Smooth muscle cell (in vitro differentiated cells): ENCODE measurements around the gene HES4. TPM values are rescaled to one million over a fixed set of nuclear protein-coding genes. Genes with fewer than 3 reads are reported as not detected.
"Not testable (repeated sequence)": the region's sequence is repeated elsewhere in the genome, so short reads cannot be mapped to it uniquely, and the experiment has no call there.

Experiments
- DNase-seq: peaks from one replicate; lab custom pipeline; 2025; ENCODE audit not compliant: unreplicated experiment; lab: John Stamatoyannopoulos, UW
- H2AFZ ChIP-seq: fragments of 200-600 bp; sonication (generic); 2 replicates; pipeline ENCODE4 v1.6.0; 2016; ENCODE audit warnings: antibody characterized with exemption, low read depth, mild to moderate bottlenecking
- H3F3A ChIP-seq: fragments of 200-600 bp; sonication (generic); 2 replicates; pipeline ENCODE4 v1.6.0; 2017; ENCODE audit warnings: antibody characterized with exemption, low read depth
- H3K27ac ChIP-seq: fragments of 200-600 bp; sonication (generic); 2 replicates; pipeline ENCODE4 v1.5.1; 2016; ENCODE audit warnings: low read depth, mild to moderate bottlenecking
- H3K27me3 ChIP-seq: fragments of 200-600 bp; sonication (generic); 2 replicates; pipeline ENCODE4 v1.6.1; 2016; ENCODE audit warnings: low read depth, mild to moderate bottlenecking
- H3K36me3 ChIP-seq: fragments of 200-600 bp; sonication (generic); 2 replicates; pipeline ENCODE4 v1.5.1; 2016; ENCODE audit warnings: low read depth
- H3K4me1 ChIP-seq: fragments of 200-600 bp; sonication (generic); 2 replicates; pipeline ENCODE4 v1.5.1; 2016; ENCODE audit warnings: low read depth
- H3K4me2 ChIP-seq: fragments of 200-600 bp; sonication (generic); 2 replicates; pipeline ENCODE4 v1.6.0; 2016; ENCODE audit warnings: mild to moderate bottlenecking
- H3K4me3 ChIP-seq: fragments of 200-600 bp; sonication (generic); 2 replicates; pipeline ENCODE4 v1.5.1; 2016; ENCODE audit warnings: mild to moderate bottlenecking
- H3K79me2 ChIP-seq: fragments of 200-600 bp; sonication (generic); 2 replicates; pipeline ENCODE4 v1.6.0; 2016; ENCODE audit warnings: low read depth, mild to moderate bottlenecking
- H3K9ac ChIP-seq: fragments of 200-600 bp; sonication (generic); 2 replicates; pipeline ENCODE4 v1.6.0; 2016; ENCODE audit warnings: low read depth
- H3K9me3 ChIP-seq: fragments of 200-600 bp; sonication (generic); replicated peaks from 2 replicates; pipeline ENCODE4 v1.5.1; 2016; ENCODE audit warnings: low read depth
- H4K20me1 ChIP-seq: fragments of 200-600 bp; sonication (generic); 2 replicates; pipeline ENCODE4 v1.6.0; 2016; ENCODE audit warnings: low read depth
- CTCF ChIP-seq: fragments of 200-600 bp; sonication (generic); IDR thresholded peaks from 2 replicates; pipeline ENCODE4 v1.5.1; 2017; ENCODE audit warnings: borderline replicate concordance, mild to moderate bottlenecking, antibody characterized with exemption; ENCODE audit not compliant: insufficient read depth, poor library complexity, severe bottlenecking
- WGBS: methylation state at CpG from one replicate; pipeline ENCODE4 v1.1.7; 2016; ENCODE audit warnings: low lambda C conversion rate; 5-methylcytosine and 5-hydroxymethylcytosine counted together
- polyA plus RNA-seq: library from polyadenylated mRNA; unstranded; fragments of >200 nt; fragmentation: Nextera tagmentation; extraction: Ambion mirVana; gene quantifications from 2 replicates; pipeline ENCODE4 v1.2.1, GENCODE V29; 2016
- total RNA-seq: library from RNA; depleted of rRNA; stranded (reverse); fragments of >200 nt; gene quantifications from 2 replicates; pipeline ENCODE4 v1.2.3, GENCODE V29; 2014

Gene HES4
- total and polyA plus RNA-seq, 2 experiments from 2014 or later = 57.0 to 72.0 TPM

GRCh38 chr1:991895-992294, 8.0 kb downstream of the HES4 start:
- H3K36me3 ChIP-seq = no peaks in the 10 kb centered on the region
- H3K4me1 ChIP-seq = no peaks in the 10 kb centered on the region
- peaks cover 2% of the 10 kb centered on the region for H4K20me1 ChIP-seq
- 96% methylated on average over 10 of the region's 10 CpGs for WGBS
- H3F3A ChIP-seq = no peaks in the 10 kb centered on the region
- no peak overlapping the region for H3K9ac ChIP-seq
- no peaks in the 10 kb centered on the region for H3K9me3 ChIP-seq
- no peak for DNase-seq
- no peaks in the 10 kb centered on the region for H3K27me3 ChIP-seq
- no peak overlapping the region for H3K27ac ChIP-seq
- no peak overlapping the region for H3K4me3 ChIP-seq
- H3K4me2 ChIP-seq = no peak overlapping the region
- no peak overlapping the region for H2AFZ ChIP-seq
- TF ChIP-seq CTCF = no peak
- H3K79me2 ChIP-seq = no peaks in the 10 kb centered on the region

GRCh38 chr1:991275-991674, 8.6 kb downstream of the HES4 start:
- H3K36me3 ChIP-seq, H3K4me3 ChIP-seq, H3K79me2 ChIP-seq, H3K27me3 ChIP-seq, H3K4me2 ChIP-seq, H3K4me1 ChIP-seq, H3K9ac ChIP-seq, H3F3A ChIP-seq, H3K27ac ChIP-seq, H2AFZ ChIP-seq, H4K20me1 ChIP-seq, H3K9me3 ChIP-seq, DNase-seq: not testable (repeated sequence)
- 90% methylated on average over 6 of the region's 6 CpGs for WGBS

GRCh38 chr1:988061-988460, 11.8 kb downstream of the HES4 start:
- H3K4me3 ChIP-seq = not testable (repeated sequence)

GRCh38 chr1:985126-985525, 14.8 kb downstream of the HES4 start:
- H3K4me2 ChIP-seq = no peak overlapping the region
- no peak overlapping the region for H3K9ac ChIP-seq
- DNase-seq = no peak
- no peaks in the 10 kb centered on the region for H4K20me1 ChIP-seq
- no peak overlapping the region for H2AFZ ChIP-seq
- no peaks in the 10 kb centered on the region for H3K79me2 ChIP-seq
- H3F3A ChIP-seq = no peaks in the 10 kb centered on the region
- H3K9me3 ChIP-seq = no peaks in the 10 kb centered on the region
- H3K4me3 ChIP-seq = no peak overlapping the region
- H3K36me3 ChIP-seq = no peaks in the 10 kb centered on the region
- 83% methylated on average over 13 of the region's 13 CpGs for WGBS
- peaks cover 15% of the 10 kb centered on the region for H3K27me3 ChIP-seq
- H3K4me1 ChIP-seq = no peaks in the 10 kb centered on the region
- no peak for TF ChIP-seq CTCF
- no peak overlapping the region for H3K27ac ChIP-seq

More at GRCh38 chr1:988061-988460, 11.8 kb downstream of the HES4 start:
- not testable (repeated sequence) for H3K9me3 ChIP-seq, DNase-seq, H3K27me3 ChIP-seq, H3K79me2 ChIP-seq, H3K4me1 ChIP-seq, H3K9ac ChIP-seq, H3F3A ChIP-seq, H2AFZ ChIP-seq, H3K4me2 ChIP-seq, H3K27ac ChIP-seq, H3K36me3 ChIP-seq, H4K20me1 ChIP-seq
- 82% methylated on average over 5 of the region's 5 CpGs for WGBS

GRCh38 chr1:984476-984814, 15.5 kb downstream of the HES4 start:
- H3K4me3 ChIP-seq = peak overlapping the region; percentile 47
- H3F3A ChIP-seq = no peaks in the 10 kb centered on the region
- H4K20me1 ChIP-seq = no peaks in the 10 kb centered on the region
- H3K9me3 ChIP-seq = no peaks in the 10 kb centered on the region
- no peaks in the 10 kb centered on the region for H3K79me2 ChIP-seq
- no peak overlapping the region for H2AFZ ChIP-seq
- H3K27ac ChIP-seq = no peak overlapping the region
- H3K4me1 ChIP-seq = no peaks in the 10 kb centered on the region
- H3K9ac ChIP-seq = no peak overlapping the region
- no peaks in the 10 kb centered on the region for H3K36me3 ChIP-seq
- H3K4me2 ChIP-seq = peak overlapping the region; percentile 90
- no peak for DNase-seq
- H3K27me3 ChIP-seq = peaks cover 15% of the 10 kb centered on the region
- TF ChIP-seq CTCF = no peak
- WGBS = 64% methylated on average over 12 of the region's 12 CpGs
